ENCODE measurements around the gene CEACAM4.
"Not testable (repeated sequence)": the region's sequence is repeated elsewhere in the genome, so short reads cannot be mapped to it uniquely, and the experiment has no call there.

The CEACAM4 gene

GRCh38 chr19:41582577-41583182 is 44.2 kb downstream of the CEACAM4 start:
- not testable (repeated sequence) for DNase-seq

GRCh38 chr19:41581068-41581467 is 45.8 kb downstream of the CEACAM4 start:
- DNase-seq = not testable (repeated sequence)

DNA sequence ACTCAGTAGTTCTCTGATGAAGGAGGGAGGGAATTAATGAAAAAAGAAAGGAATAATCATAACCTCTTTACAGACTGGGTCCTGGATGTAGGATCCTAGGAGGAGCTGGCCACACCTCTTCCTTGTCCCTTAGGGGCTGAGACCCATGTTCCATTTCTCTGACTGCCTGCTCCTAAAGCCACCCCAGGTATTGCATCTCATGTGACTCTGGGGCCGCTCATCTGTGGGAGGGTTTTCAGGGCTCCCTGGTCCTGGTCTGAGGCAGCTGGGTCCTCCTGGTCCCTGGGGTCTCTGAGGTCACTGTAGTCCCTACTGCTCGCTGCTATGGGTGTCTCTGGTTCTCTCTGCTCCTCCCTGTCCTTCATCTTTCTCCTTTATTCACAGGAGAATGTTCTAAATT is 48.0 kb downstream of the CEACAM4 start:
- DNase-seq = no peak

GRCh38 chr19:41577833-41578232 is 49.0 kb downstream of the CEACAM4 start:
- no peak for DNase-seq

DNA sequence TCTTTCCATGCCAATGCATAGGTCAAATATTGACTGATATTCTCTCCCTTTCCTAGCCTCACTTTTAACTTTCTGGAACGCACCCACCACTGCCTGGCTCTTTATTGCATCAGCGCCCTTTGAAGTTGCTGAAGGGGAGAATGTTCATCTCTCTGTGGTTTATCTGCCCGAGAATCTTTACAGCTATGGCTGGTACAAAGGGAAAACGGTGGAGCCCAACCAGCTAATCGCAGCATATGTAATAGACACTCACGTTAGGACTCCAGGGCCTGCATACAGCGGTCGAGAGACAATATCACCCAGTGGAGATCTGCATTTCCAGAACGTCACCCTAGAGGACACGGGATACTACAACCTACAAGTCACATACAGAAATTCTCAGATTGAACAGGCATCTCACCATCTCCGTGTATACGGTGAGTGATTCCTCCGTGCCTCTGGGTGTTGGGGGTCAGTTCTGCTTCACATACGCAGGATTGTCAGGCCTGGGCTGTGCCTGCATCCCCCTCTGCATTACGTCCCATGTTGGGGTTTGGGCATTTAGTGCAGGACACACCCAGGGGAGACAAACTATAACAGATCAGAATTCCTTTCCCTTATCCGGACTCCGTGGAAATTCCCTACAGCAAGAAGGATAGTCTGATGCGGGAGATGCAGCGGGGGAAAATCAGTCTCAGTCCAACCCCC is 49.6 kb downstream of the CEACAM4 start:
- DNase-seq = no peak

DNA sequence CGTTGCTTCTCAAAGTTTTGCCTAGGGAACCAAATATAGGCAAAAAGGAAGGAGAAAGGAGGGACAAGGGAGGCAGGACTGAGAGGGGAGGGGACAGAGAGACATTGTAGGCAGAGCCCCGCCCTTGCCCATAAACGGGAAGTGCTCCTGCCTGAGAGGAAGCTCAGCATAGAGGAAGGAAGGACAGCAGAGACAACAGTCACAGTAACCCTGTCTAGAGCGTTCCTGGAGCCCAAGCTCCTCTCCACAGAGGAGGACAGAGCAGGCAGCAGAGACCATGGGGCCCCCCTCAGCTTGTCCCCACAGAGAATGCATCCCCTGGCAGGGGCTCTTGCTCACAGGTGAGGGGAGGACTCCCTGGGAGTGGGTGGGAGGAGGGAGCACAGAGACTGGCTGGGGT is 50.9 kb downstream of the CEACAM4 start, which contains the start of gene CEACAM21:
CEACAM21 (plus strand) TSS at position 169 of the 400 bp plus-strand sequence; CDS start at position 278, 109 bp downstream.
- DNase-seq = peak; percentile 70

- peak; percentile 81 for DNase-seq
These were observed 56.2 kb downstream of the CEACAM4 start for GRCh38 chr19:41570639-41571112.

GRCh38 chr19:41570179-41570578 is 56.7 kb downstream of the CEACAM4 start:
- DNase-seq = no peak

DNA sequence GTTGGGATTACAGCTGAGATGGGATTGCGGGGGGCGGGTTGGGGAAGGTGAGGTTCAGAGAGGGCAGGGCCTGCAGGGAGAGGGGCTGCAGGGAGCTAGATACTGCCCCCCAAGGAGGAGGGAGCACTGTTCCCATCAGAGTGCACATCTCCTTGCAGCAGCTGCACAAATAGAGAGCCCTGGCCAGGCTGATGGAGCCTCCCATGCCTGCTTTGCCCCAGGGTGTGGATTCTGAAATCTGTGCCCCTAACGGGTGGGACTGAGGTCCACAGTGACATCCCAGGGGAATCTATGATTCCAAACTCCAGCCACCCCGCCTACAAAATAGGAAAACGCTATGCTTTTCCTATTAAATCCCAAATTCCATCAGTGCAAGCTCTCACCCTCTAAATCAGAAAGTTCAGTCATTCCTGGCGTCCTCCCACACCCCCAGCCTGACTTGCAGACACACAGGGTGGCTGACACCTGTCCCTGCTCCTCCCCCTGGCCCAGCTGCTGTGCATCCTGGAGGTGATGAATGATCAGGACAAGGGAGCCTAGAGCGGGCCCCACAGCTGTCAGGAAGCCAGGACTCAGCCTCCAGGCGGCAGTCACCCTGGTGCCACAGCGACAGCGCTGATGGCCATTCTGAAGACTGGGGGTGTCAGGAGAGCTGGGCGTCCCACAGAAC is 57.3 kb downstream of the CEACAM4 start:
- no peak for DNase-seq

All from CD4-positive, alpha-beta T cell treated with Interferon gamma for 1 hour (primary cell).